HTERT RPE-1 (cell line): ENCODE data around the gene POTEG.
"Not testable (repeated sequence)": the region's sequence is repeated elsewhere in the genome, so short reads cannot be mapped to it uniquely, and the experiment has no call there.

Experiments used
- in situ Hi-C: fragments of 300-500 bp; cut with MboI; formaldehyde crosslinking; loops from 4 replicates; pipeline ENCODE4 v1.14.3; 2020; ENCODE audit warnings: low sequenced_read_pairs

The POTEG gene

GRCh38 chr14:19434241-19434640 lies at the start of gene POTEG:
POTEG (minus strand) TSS chr14:19434341; CDS start chr14:19434289, 52 bp downstream.
- in situ Hi-C loops = not testable (repeated sequence)

GRCh38 chr14:19482093-19482492 lies 48.0 kb upstream of the POTEG start:
- in situ Hi-C loops = not testable (repeated sequence)

- in situ Hi-C loops = not testable (repeated sequence)
Observed at GRCh38 chr14:19481421-19481820, 47.3 kb upstream of the POTEG start.

- in situ Hi-C loops = not testable (repeated sequence)
Observed at GRCh38 chr14:19480491-19480890, 46.4 kb upstream of the POTEG start.

GRCh38 chr14:19445761-19446160 lies 11.6 kb upstream of the POTEG start:
- in situ Hi-C loops = not testable (repeated sequence)

- in situ Hi-C loops = not testable (repeated sequence)
Observed at GRCh38 chr14:19439826-19440225, 5.7 kb upstream of the POTEG start.

- in situ Hi-C loops = not testable (repeated sequence)
Observed at GRCh38 chr14:19439219-19439618, 5.1 kb upstream of the POTEG start.

GRCh38 chr14:19437126-19437443 lies 2.9 kb upstream of the POTEG start:
- in situ Hi-C loops = not testable (repeated sequence)

- in situ Hi-C loops = not testable (repeated sequence)
Observed at GRCh38 chr14:19436311-19437125, 2.4 kb upstream of the POTEG start.

GRCh38 chr14:19435852-19436251 lies 1.7 kb upstream of the POTEG start:
- in situ Hi-C loops = not testable (repeated sequence)

GRCh38 chr14:19434891-19435290 lies 750 bp upstream of the POTEG start:
- in situ Hi-C loops = not testable (repeated sequence)

- in situ Hi-C loops = not testable (repeated sequence)
Observed at GRCh38 chr14:19433765-19434164, 376 bp downstream of the POTEG start.

- in situ Hi-C loops = not testable (repeated sequence)
Observed at GRCh38 chr14:19408519-19408918, 25.6 kb downstream of the POTEG start.

- in situ Hi-C loops = not testable (repeated sequence)
Observed at GRCh38 chr14:19402097-19402496, 32.0 kb downstream of the POTEG start.

GRCh38 chr14:19394727-19395126 lies 39.4 kb downstream of the POTEG start:
- in situ Hi-C loops = not testable (repeated sequence)

GRCh38 chr14:19390230-19390629 lies 43.9 kb downstream of the POTEG start:
- in situ Hi-C loops = not testable (repeated sequence)

- in situ Hi-C loops = not testable (repeated sequence)
Observed at GRCh38 chr14:19388741-19389140, 45.4 kb downstream of the POTEG start.

- in situ Hi-C loops = not testable (repeated sequence)
Observed at GRCh38 chr14:19386996-19387395, 47.1 kb downstream of the POTEG start.

GRCh38 chr14:19386309-19386708 lies 47.8 kb downstream of the POTEG start:
- in situ Hi-C loops = not testable (repeated sequence)

GRCh38 chr14:19384088-19384781 lies 49.9 kb downstream of the POTEG start:
- in situ Hi-C loops = not testable (repeated sequence)

GRCh38 chr14:19383008-19383584 lies 51.0 kb downstream of the POTEG start:
- in situ Hi-C loops = not testable (repeated sequence)

- in situ Hi-C loops = not testable (repeated sequence)
Observed at GRCh38 chr14:19380137-19380536, 54.0 kb downstream of the POTEG start.
